ENCODE results near the gene SOHLH2. TPM values are rescaled to one million over a fixed set of nuclear protein-coding genes. Genes with fewer than 3 reads are reported as not detected.

SOHLH2 gene
- polyA plus RNA-seq, 1 donor from 2014 or later: 4.5 TPM

GRCh38 chr13:36251017-36251416 is 36.7 kb upstream of the SOHLH2 start:
- H2AFZ ChIP-seq (ENCODE audit: low read depth, low read length): no peak overlapping the region
- H3K9me2 ChIP-seq (ENCODE audit: insufficient read depth, low read length): no peaks in the 10 kb centered on the region
- H3K9ac ChIP-seq (ENCODE audit: low read length): no peak overlapping the region
- no peak overlapping the region for H3K4me2 ChIP-seq (ENCODE audit: low read length)
- H3F3A ChIP-seq (ENCODE audit: insufficient read depth, low read length, poor library complexity, severe bottlenecking): no peaks in the 10 kb centered on the region
- no peaks in the 10 kb centered on the region for H3K79me2 ChIP-seq (replicated peaks; ENCODE audit: insufficient read depth, low read length)
- H3K9me3 ChIP-seq (ENCODE audit: low read length): peaks cover 9% of the 10 kb centered on the region
- H3K27ac ChIP-seq (ENCODE audit: low read length): no peak overlapping the region
- H3K4me3 ChIP-seq (ENCODE audit: low read length): no peak overlapping the region
- TF ChIP-seq, protein P1, sequence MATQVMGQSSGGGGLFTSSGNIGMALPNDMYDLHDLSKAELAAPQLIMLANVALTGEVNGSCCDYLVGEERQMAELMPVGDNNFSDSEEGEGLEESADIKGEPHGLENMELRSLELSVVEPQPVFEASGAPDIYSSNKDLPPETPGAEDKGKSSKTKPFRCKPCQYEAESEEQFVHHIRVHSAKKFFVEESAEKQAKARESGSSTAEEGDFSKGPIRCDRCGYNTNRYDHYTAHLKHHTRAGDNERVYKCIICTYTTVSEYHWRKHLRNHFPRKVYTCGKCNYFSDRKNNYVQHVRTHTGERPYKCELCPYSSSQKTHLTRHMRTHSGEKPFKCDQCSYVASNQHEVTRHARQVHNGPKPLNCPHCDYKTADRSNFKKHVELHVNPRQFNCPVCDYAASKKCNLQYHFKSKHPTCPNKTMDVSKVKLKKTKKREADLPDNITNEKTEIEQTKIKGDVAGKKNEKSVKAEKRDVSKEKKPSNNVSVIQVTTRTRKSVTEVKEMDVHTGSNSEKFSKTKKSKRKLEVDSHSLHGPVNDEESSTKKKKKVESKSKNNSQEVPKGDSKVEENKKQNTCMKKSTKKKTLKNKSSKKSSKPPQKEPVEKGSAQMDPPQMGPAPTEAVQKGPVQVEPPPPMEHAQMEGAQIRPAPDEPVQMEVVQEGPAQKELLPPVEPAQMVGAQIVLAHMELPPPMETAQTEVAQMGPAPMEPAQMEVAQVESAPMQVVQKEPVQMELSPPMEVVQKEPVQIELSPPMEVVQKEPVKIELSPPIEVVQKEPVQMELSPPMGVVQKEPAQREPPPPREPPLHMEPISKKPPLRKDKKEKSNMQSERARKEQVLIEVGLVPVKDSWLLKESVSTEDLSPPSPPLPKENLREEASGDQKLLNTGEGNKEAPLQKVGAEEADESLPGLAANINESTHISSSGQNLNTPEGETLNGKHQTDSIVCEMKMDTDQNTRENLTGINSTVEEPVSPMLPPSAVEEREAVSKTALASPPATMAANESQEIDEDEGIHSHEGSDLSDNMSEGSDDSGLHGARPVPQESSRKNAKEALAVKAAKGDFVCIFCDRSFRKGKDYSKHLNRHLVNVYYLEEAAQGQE (IDR thresholded peaks at IDR 0.05; ENCODE audit: borderline replicate concordance): no peak
- TF ChIP-seq SMC3 (conservative IDR thresholded peaks at IDR 0.05; ENCODE audit: poor library complexity): no peak
- no peak for TF ChIP-seq TAF1 (IDR thresholded peaks at IDR 0.05; ENCODE audit: low read depth)
- TF ChIP-seq, protein P2, sequence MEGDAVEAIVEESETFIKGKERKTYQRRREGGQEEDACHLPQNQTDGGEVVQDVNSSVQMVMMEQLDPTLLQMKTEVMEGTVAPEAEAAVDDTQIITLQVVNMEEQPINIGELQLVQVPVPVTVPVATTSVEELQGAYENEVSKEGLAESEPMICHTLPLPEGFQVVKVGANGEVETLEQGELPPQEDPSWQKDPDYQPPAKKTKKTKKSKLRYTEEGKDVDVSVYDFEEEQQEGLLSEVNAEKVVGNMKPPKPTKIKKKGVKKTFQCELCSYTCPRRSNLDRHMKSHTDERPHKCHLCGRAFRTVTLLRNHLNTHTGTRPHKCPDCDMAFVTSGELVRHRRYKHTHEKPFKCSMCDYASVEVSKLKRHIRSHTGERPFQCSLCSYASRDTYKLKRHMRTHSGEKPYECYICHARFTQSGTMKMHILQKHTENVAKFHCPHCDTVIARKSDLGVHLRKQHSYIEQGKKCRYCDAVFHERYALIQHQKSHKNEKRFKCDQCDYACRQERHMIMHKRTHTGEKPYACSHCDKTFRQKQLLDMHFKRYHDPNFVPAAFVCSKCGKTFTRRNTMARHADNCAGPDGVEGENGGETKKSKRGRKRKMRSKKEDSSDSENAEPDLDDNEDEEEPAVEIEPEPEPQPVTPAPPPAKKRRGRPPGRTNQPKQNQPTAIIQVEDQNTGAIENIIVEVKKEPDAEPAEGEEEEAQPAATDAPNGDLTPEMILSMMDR (IDR thresholded peaks at IDR 0.05; ENCODE audit: poor library complexity, severe bottlenecking): no peak
- TF ChIP-seq RAD21 (conservative IDR thresholded peaks at IDR 0.05): no peak
- no peak for TF ChIP-seq MXI1 (conservative IDR thresholded peaks at IDR 0.05; ENCODE audit: poor library complexity, severe bottlenecking)
- TF ChIP-seq EP300 (conservative IDR thresholded peaks at IDR 0.05; ENCODE audit: poor library complexity, severe bottlenecking): no peak
- TF ChIP-seq EZH2 (IDR thresholded peaks at IDR 0.05; ENCODE audit: borderline replicate concordance, insufficient read depth, low read length, poor library complexity, severe bottlenecking): no peak
- no peak for TF ChIP-seq POLR2AphosphoS5 (IDR thresholded peaks at IDR 0.05)
- no peaks in the 10 kb centered on the region for H3K36me3 ChIP-seq (ENCODE audit: insufficient read depth, low read length)
- H3K27me3 ChIP-seq (ENCODE audit: insufficient read depth, low read depth, low read length): no peaks in the 10 kb centered on the region
- H4K20me1 ChIP-seq (ENCODE audit: insufficient read depth): no peaks in the 10 kb centered on the region

DNA sequence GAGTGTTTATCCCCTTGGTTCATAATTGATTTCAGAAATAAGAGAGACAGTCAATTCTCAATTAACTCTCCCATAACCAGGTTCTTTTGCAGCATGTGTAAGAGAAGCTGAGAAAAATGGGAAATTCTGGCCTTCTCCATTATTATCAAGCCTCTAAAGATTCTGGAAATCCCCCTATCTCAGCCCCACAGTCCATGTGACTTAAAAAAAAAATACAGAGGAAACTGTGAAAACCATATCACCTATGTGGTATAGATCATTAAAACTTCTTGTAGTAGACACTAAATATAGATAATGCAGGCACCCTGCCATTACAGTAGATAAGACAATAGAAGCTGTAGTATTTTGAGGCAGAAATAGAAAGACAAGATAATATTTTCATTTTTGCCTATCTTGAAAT is 34.3 kb upstream of the SOHLH2 start:
- no peaks in the 10 kb centered on the region for H3F3A ChIP-seq (ENCODE audit: insufficient read depth, low read length, poor library complexity, severe bottlenecking)
- H3K9me3 ChIP-seq (ENCODE audit: low read length): peaks cover 10% of the 10 kb centered on the region
- no peak overlapping the region for H3K4me3 ChIP-seq (ENCODE audit: low read length)
- no peaks in the 10 kb centered on the region for H3K9me2 ChIP-seq (ENCODE audit: insufficient read depth, low read length)
- H3K4me2 ChIP-seq (ENCODE audit: low read length): no peak overlapping the region
- H3K9ac ChIP-seq (ENCODE audit: low read length): no peak overlapping the region
- H2AFZ ChIP-seq (ENCODE audit: low read depth, low read length): no peak overlapping the region
- no peaks in the 10 kb centered on the region for H4K20me1 ChIP-seq (ENCODE audit: insufficient read depth)
- no peak for TF ChIP-seq POLR2AphosphoS5 (IDR thresholded peaks at IDR 0.05)
- no peak for TF ChIP-seq RAD21 (conservative IDR thresholded peaks at IDR 0.05)
- TF ChIP-seq, protein P1 (IDR thresholded peaks at IDR 0.05; ENCODE audit: borderline replicate concordance): no peak
- no peak for TF ChIP-seq SMC3 (conservative IDR thresholded peaks at IDR 0.05; ENCODE audit: poor library complexity)
- TF ChIP-seq, protein P2 (IDR thresholded peaks at IDR 0.05; ENCODE audit: poor library complexity, severe bottlenecking): no peak
- TF ChIP-seq EZH2 (IDR thresholded peaks at IDR 0.05; ENCODE audit: borderline replicate concordance, insufficient read depth, low read length, poor library complexity, severe bottlenecking): no peak
- TF ChIP-seq EP300 (conservative IDR thresholded peaks at IDR 0.05; ENCODE audit: poor library complexity, severe bottlenecking): no peak
- no peak for TF ChIP-seq MXI1 (conservative IDR thresholded peaks at IDR 0.05; ENCODE audit: poor library complexity, severe bottlenecking)
- no peak overlapping the region for H3K27ac ChIP-seq (ENCODE audit: low read length)
- H3K36me3 ChIP-seq (ENCODE audit: insufficient read depth, low read length): no peaks in the 10 kb centered on the region
- H3K27me3 ChIP-seq (ENCODE audit: insufficient read depth, low read depth, low read length): no peaks in the 10 kb centered on the region
- no peaks in the 10 kb centered on the region for H3K79me2 ChIP-seq (replicated peaks; ENCODE audit: insufficient read depth, low read length)
